GM12878 (cell line): ENCODE data around the gene MOV10L1. TPM values are rescaled to one million over a fixed set of nuclear protein-coding genes. Genes with fewer than 3 reads are reported as not detected.

Experiments
- ATAC-seq: fragments of 200-7000 bp; cut with Tn5 transposase; 3 replicates; pipeline ENCODE4 v1.9.1; 2020; ENCODE audit warnings: mild to moderate bottlenecking, moderate library complexity
- BruUV-seq: library from RNA; stranded (reverse); fragments of 400-500 nt; replicated peaks from 2 replicates; lab custom pipeline; 2021; lab: Mats Ljungman, UMichigan
- CTCF ChIA-PET: fragments of 300-600 bp; sonication (Branson Sonifier 250); formaldehyde crosslinking; extraction: SDS; loops from one replicate; lab custom pipeline; 2021; ENCODE audit warnings: inconsistent platforms; lab: Yijun Ruan, JAX
- POLR2A ChIA-PET: fragments of 350-600 bp; formaldehyde crosslinking; extraction: SDS; loops from one replicate; lab custom pipeline; 2021; ENCODE audit warnings: inconsistent platforms; lab: Charles Lee
- RAD21 ChIA-PET: fragments of 300-600 bp; sonication (Branson Sonifier 250); formaldehyde crosslinking; loops from one replicate; lab custom pipeline; 2023; ENCODE audit warnings: antibody characterized with exemption; ENCODE audit not compliant: unreplicated experiment; lab: Charles Lee
- SMC1A ChIA-PET: fragments of 300-600 bp; sonication (Branson Sonifier 250); formaldehyde crosslinking; loops from one replicate; lab custom pipeline; 2023; ENCODE audit not compliant: unreplicated experiment, uncharacterized antibody; lab: Charles Lee
- DNase-seq: peaks from one replicate; pipeline ENCODE4 v3.0.0-alpha.2; 2011; ENCODE audit warnings: low read depth, low spot score
- FAIRE-seq: peaks from 3 replicates; lab custom pipeline; 2011; peaks lifted over from hg19 to GRCh38; lab: Jason Lieb, UNC
- H2AFZ ChIP-seq: 2 replicates; pipeline ENCODE4 v1.6.0; 2011; ENCODE audit warnings: low read depth, low read length, control low read depth; ENCODE audit not compliant: control insufficient read depth
- H3K27ac ChIP-seq: 2 replicates; pipeline ENCODE4 v1.5.1; 2011; ENCODE audit warnings: control low read depth; ENCODE audit not compliant: control insufficient read depth, insufficient read depth
- H3K27me3 ChIP-seq, 2 experiments: replicated peaks in 1 of 2; 2 replicates each; pipeline versions ENCODE4 v1.6.0 to v1.6.1; 2011; ENCODE audit warnings: low read length in 1 of 2; ENCODE audit not compliant: control insufficient read depth in 2 of 2, insufficient read depth in 2 of 2
- H3K36me3 ChIP-seq, 2 experiments: 2 replicates each; pipeline ENCODE4 v1.5.1; 2011; ENCODE audit warnings: low read length in 1 of 2; ENCODE audit not compliant: control insufficient read depth in 2 of 2, insufficient read depth in 2 of 2
- H3K4me1 ChIP-seq: 2 replicates; pipeline ENCODE4 v1.6.1; 2011; ENCODE audit warnings: mild to moderate bottlenecking, low read length, moderate library complexity, mixed read lengths; ENCODE audit not compliant: control insufficient read depth, insufficient read depth
- H3K4me2 ChIP-seq: 2 replicates; pipeline ENCODE4 v1.6.0; 2011; ENCODE audit warnings: control low read depth; ENCODE audit not compliant: control insufficient read depth, insufficient read depth
- H3K4me3 ChIP-seq: fragments of 200-600 bp; sonication (generic); 2 replicates; pipeline ENCODE4 v1.5.1; 2016
- H3K79me2 ChIP-seq: 2 replicates; pipeline ENCODE4 v1.6.0; 2011; ENCODE audit warnings: low read length; ENCODE audit not compliant: control insufficient read depth, insufficient read depth
- H3K9ac ChIP-seq: 2 replicates; pipeline ENCODE4 v1.8.0; 2011; ENCODE audit warnings: low read length, control low read depth, mixed read lengths; ENCODE audit not compliant: control insufficient read depth, insufficient read depth
- H3K9me3 ChIP-seq: replicated peaks from 3 replicates; pipeline ENCODE4 v1.5.1; 2011; ENCODE audit warnings: mild to moderate bottlenecking, low read length; ENCODE audit not compliant: control insufficient read depth, insufficient read depth
- H4K20me1 ChIP-seq: 2 replicates; pipeline ENCODE4 v1.6.0; 2011; ENCODE audit not compliant: control insufficient read depth, insufficient read depth
- CBFB ChIP-seq: IDR thresholded peaks from 2 replicates; pipeline ENCODE4 v1.6.1; 2016; ENCODE audit warnings: antibody characterized with exemption, low read depth
- CREB1 ChIP-seq: IDR thresholded peaks from 2 replicates; pipeline ENCODE4 v1.6.1; 2012; ENCODE audit warnings: low read depth, mild to moderate bottlenecking, inconsistent platforms
- CREM ChIP-seq: IDR thresholded peaks from 2 replicates; pipeline ENCODE4 v1.6.1; 2014; ENCODE audit warnings: antibody characterized with exemption, low read depth
- DPF2 ChIP-seq: fragments of 450-650 bp; IDR thresholded peaks from 2 replicates; pipeline ENCODE4 v1.6.1; 2017; ENCODE audit warnings: mild to moderate bottlenecking
- EGR1 ChIP-seq, 2 experiments: IDR thresholded peaks; 1 replicate in 1 of 2; 2 replicates in 1 of 2; pipeline ENCODE4 v1.6.1; 2011 to 2012; ENCODE audit warnings: low read depth in 2 of 2, low read length in 2 of 2, borderline replicate concordance in 1 of 2, mild to moderate bottlenecking in 1 of 2, moderate library complexity in 1 of 2
- ELK1 ChIP-seq: IDR thresholded peaks from 2 replicates; pipeline ENCODE4 v1.6.1; 2012; ENCODE audit warnings: low read depth, low read length, improper control_type of control experiment
- GATAD2B ChIP-seq: fragments of 450-650 bp; conservative IDR thresholded peaks from 2 replicates; pipeline ENCODE4 v1.6.1; 2017; ENCODE audit warnings: low read depth, mild to moderate bottlenecking, moderate library complexity
- HDGF ChIP-seq: fragments of 450-650 bp; IDR thresholded peaks from 2 replicates; pipeline ENCODE4 v1.6.1; 2016; ENCODE audit warnings: antibody characterized with exemption
- IRF4 ChIP-seq: IDR thresholded peaks from 2 replicates; pipeline ENCODE4 v1.6.1; 2011; ENCODE audit warnings: low read depth, low read length
- MEF2A ChIP-seq: IDR thresholded peaks from 2 replicates; pipeline ENCODE4 v1.6.1; 2011; ENCODE audit warnings: low read depth, mild to moderate bottlenecking, low read length, moderate library complexity; ENCODE audit not compliant: insufficient read depth
- MLLT1 ChIP-seq: fragments of 450-650 bp; IDR thresholded peaks from 2 replicates; pipeline ENCODE4 v1.6.1; 2016; ENCODE audit warnings: mild to moderate bottlenecking
- MTA3 ChIP-seq: IDR thresholded peaks from 2 replicates; pipeline ENCODE4 v1.6.1; 2012; ENCODE audit warnings: low read length, inconsistent platforms, borderline replicate concordance
- MYC ChIP-seq: IDR thresholded peaks from 2 replicates; pipeline ENCODE4 v1.6.1; 2011; ENCODE audit warnings: mild to moderate bottlenecking, low read length, moderate library complexity, inconsistent platforms; ENCODE audit not compliant: insufficient read depth, insufficient replicate concordance, insufficient read length, severe bottlenecking
- NR2F1 ChIP-seq: fragments of 450-650 bp; conservative IDR thresholded peaks from 2 replicates; pipeline ENCODE4 v1.6.1; 2017; ENCODE audit warnings: mild to moderate bottlenecking
- POLR2AphosphoS2 ChIP-seq: IDR thresholded peaks from 2 replicates; pipeline ENCODE4 v1.6.1; 2011; ENCODE audit warnings: low read depth, mild to moderate bottlenecking, low read length, improper control_type of control experiment, moderate library complexity
- RAD51 ChIP-seq: fragments of 450-650 bp; IDR thresholded peaks from 2 replicates; pipeline ENCODE4 v1.6.1; 2016; ENCODE audit warnings: moderate library complexity, mild to moderate bottlenecking, inconsistent platforms
- SPI1 ChIP-seq: IDR thresholded peaks from 2 replicates; pipeline ENCODE4 v1.6.1; 2011; ENCODE audit warnings: low read depth, mild to moderate bottlenecking, low read length, moderate library complexity, borderline replicate concordance; ENCODE audit not compliant: insufficient read depth
- USF2 ChIP-seq: IDR thresholded peaks from 2 replicates; pipeline ENCODE4 v1.6.1; 2011; ENCODE audit warnings: low read depth, low read length, improper control_type of control experiment, borderline replicate concordance
- WGBS: methylation state at CpG from one replicate; pipeline ENCODE4 v1.1.6; 2016; ENCODE audit warnings: low lambda C conversion rate; ENCODE audit not compliant: insufficient replicate concordance, insufficient coverage; ENCODE audit errors: missing lambda C conversion rate; 5-methylcytosine and 5-hydroxymethylcytosine counted together
- in situ Hi-C: fragments of 300-500 bp; cut with MboI; formaldehyde crosslinking; loops from 9 replicates; pipeline ENCODE4 v1.14.3; 2018; ENCODE audit warnings: mixed read lengths
- intact Hi-C: fragments of 100-400 bp; cut with micrococcal nuclease; formaldehyde crosslinking; loops from one replicate; pipeline ENCODE4 v1.14.2; 2022; ENCODE audit not compliant: unreplicated experiment
- polyA plus RNA-seq, 11 experiments: library from polyadenylated mRNA; depleted of rRNA in 4 of 11; unstranded in 6 of 11; stranded (reverse) in 5 of 11; fragments of >200 nt; fragmentation: Nextera tagmentation in 4 of 11; fragmentation: Illumina TruSeq in 1 of 11; extraction: Ambion mirVana in 4 of 11; extraction: Trizol in 1 of 11; gene quantifications; 1 replicate in 1 of 11; 2 replicates in 10 of 11; pipeline versions ENCODE4 v1.2.1 to v1.2.3, GENCODE V29; 2011 to 2016; ENCODE audit warnings: inconsistent platforms in 2 of 11, missing spikeins in 2 of 11, low read depth in 1 of 11
- total RNA-seq, 4 experiments: library from RNA; depleted of rRNA in 3 of 4; stranded (reverse); fragments of >200 nt in 3 of 4; fragmentation: Illumina TruSeq in 1 of 4; extraction: Trizol in 1 of 4; gene quantifications; 2 replicates each; pipeline versions ENCODE4 v1.2.1 to v1.2.3, GENCODE V29; 2013 to 2021

The MOV10L1 gene
- total and polyA plus RNA-seq, 10 of the 15 experiments (the other 5 are each of a cell fraction or from before 2014, with no cell fraction given), result 0.22 TPM; not detected in 9

GRCh38 chr22:50171965-50172421, 82.2 kb downstream of the MOV10L1 start (continued):
- no peak for TF ChIP-seq USF2
- TF ChIP-seq GATAD2B, result no peak
- no peak for TF ChIP-seq MYC
- TF ChIP-seq MLLT1, result no peak
- TF ChIP-seq CREM, result no peak
- no peak for TF ChIP-seq MEF2A
- TF ChIP-seq RAD51, result no peak
- TF ChIP-seq CBFB, result no peak
- TF ChIP-seq EGR1 (IDR thresholded peaks at IDR 0.05; ENCODE audit: borderline replicate concordance in 1 of 2, low read depth in 2 of 2, low read length in 2 of 2), result no peak

- WGBS, result 41% methylated on average over 26 of the region's 26 CpGs
- RAD21 ChIA-PET, result no interaction called here
- H3K79me2 ChIP-seq, result no peaks in the 10 kb centered on the region
- no peak overlapping the region; the same call in 1 of the 2 replicates for H2AFZ ChIP-seq
- no peaks in the 10 kb centered on the region for H3K36me3 ChIP-seq
- in situ Hi-C loops (no loop called here), intact Hi-C loops (no loop called here)
- peaks cover 6% of the 10 kb centered on the region for H3K4me1 ChIP-seq
- no peaks in the 10 kb centered on the region for H4K20me1 ChIP-seq
- no peak overlapping the region for H3K27ac ChIP-seq
- no peak overlapping the region for H3K4me3 ChIP-seq
- peaks cover 2 to 5% of the 10 kb centered on the region in 2 experiments; a peak in 3 of 4 replicates for H3K27me3 ChIP-seq
- H3K4me2 ChIP-seq, result no peak overlapping the region
- CTCF ChIA-PET, result interaction anchor here (1.0 kb wide), 1 partner anchor 23 kb away, joined by 3 read pairs; no protein-coding TSS in a partner anchor
- ATAC-seq (peak; percentile 95), DNase-seq (no peak), FAIRE-seq (no peak)
- H3K9me3 ChIP-seq, result no peaks in the 10 kb centered on the region
- no TSS peak for BruUV-seq
- POLR2A ChIA-PET, result interaction anchor here (0.6 to 1.4 kb wide), 2 partner anchors 15 to 17 kb away, joined by 5 to 6 read pairs; no protein-coding TSS in a partner anchor
- no peak overlapping the region for H3K9ac ChIP-seq
- SMC1A ChIA-PET, result no interaction called here
- TF ChIP-seq SPI1, result peak; percentile 90
- no peak for TF ChIP-seq CREB1
- no peak for TF ChIP-seq NR2F1
- no peak for TF ChIP-seq IRF4
- no peak for TF ChIP-seq MTA3
- TF ChIP-seq POLR2AphosphoS2, result no peak
- no peak for TF ChIP-seq HDGF
- TF ChIP-seq ELK1, result no peak
- peak; percentile 69; the same call in 1 of the 2 replicates for TF ChIP-seq DPF2
Measured at GRCh38 chr22:50173311-50173982, 83.6 kb downstream of the MOV10L1 start.
